ENCODE measurements around the gene CHST11. TPM values are rescaled to one million over a fixed set of nuclear protein-coding genes. Genes with fewer than 3 reads are reported as not detected.

The CHST11 gene
- total and polyA plus RNA-seq, 9 of the 15 experiments (the other 6 are each of a cell fraction or from before 2014, with no cell fraction given), result 2.3 to 38.7 (median 15.0) TPM

DNA sequence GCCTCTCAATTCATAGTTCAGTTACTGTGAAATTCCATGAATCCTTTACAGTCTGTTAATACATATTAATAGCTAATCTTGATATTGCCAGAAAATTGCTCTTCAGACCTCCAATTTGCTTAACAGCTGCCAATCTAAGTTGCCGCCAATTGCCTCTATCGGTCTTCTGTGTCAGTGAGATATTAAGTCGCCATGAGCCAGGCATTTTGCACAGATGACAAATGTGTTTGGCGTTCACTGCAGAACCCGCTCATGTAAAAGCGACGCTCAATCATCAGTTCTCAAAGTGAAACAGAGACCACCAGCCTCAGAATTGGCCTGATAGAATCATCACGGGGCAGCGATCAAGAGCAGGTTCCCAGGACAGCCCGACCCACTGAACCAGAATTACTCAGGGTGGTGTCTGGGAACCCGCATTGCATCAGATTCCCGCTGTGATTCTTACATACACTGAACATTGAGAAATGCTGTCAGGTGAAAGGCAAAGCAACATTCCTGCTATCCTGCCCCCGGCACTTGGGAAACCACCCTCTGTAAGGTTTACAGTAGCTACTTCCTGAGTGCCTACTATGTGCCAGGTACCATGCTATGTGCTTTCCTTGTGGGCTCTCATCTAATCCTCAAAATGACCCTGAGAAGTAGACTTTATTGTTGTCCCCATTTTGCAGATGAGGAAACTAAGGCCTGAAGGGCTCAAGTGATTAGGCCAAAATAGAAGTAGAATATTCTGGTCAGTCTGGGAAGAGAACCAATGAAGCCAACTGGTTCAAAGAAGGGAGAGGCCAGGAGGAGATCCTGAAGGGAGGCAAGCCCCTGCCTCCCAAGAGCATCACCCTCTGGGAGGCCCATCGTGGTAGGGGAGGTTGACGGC, 285.0 kb downstream of the CHST11 start:
- ATAC-seq (no peak), DNase-seq (ENCODE audit: extremely low read depth in 1 of 4, low spot score in 3 of 4) (no peak), FAIRE-seq (no peak)
- Histone ChIP-seq H3K9me3 (replicated peaks; ENCODE audit: control insufficient read depth, insufficient read depth, low read depth, low read length) (no peaks in the 10 kb centered on the region), H3K27me3 (ENCODE audit: control insufficient read depth in 2 of 2, insufficient read depth in 2 of 2, low read length in 2 of 2) (no peaks in the 10 kb centered on the region), H3K9ac (ENCODE audit: insufficient read depth in 1 of 2, low read depth in 2 of 2, low read length in 2 of 2) (no peak overlapping the region), H2AFZ (ENCODE audit: low read depth, low read length) (no peak overlapping the region), H3K4me1 (replicated peaks in 1 of 2; ENCODE audit: control insufficient read depth in 2 of 2, insufficient read depth in 2 of 2, low read length in 2 of 2) (peaks cover 0 to 7% of the 10 kb centered on the region in 2 experiments; a peak in 2 of 5 replicates), H3K27ac (ENCODE audit: extremely low read depth, low read depth, low read length) (no peak overlapping the region), H3K36me3 (ENCODE audit: control insufficient read depth, insufficient read depth, low read length) (no peaks in the 10 kb centered on the region), H3K4me2 (ENCODE audit: insufficient read depth, low read length) (no peak overlapping the region), H3K9me1 (ENCODE audit: control insufficient read depth, insufficient read depth, low read length) (no peaks in the 10 kb centered on the region), H3K79me2 (ENCODE audit: control insufficient read depth, insufficient read depth, low read length) (peaks cover 2% of the 10 kb centered on the region; the same call in 1 of the 3 replicates), H4K20me1 (replicated peaks; ENCODE audit: control insufficient read depth, insufficient read depth, low read length) (no peaks in the 10 kb centered on the region; the same call in 1 of the 2 replicates), H3K4me3 (no peak overlapping the region)
- TF ChIP-seq CBX1 (IDR thresholded peaks at IDR 0.05; ENCODE audit: low read depth) (0 out of 2 replicates have a peak, but pooled peaks have one; percentile 38), U2AF2 (optimal IDR thresholded peaks at IDR 0.05; ENCODE audit: low read depth, low read length) (no peak), KDM1A (IDR thresholded peaks at IDR 0.05) (peak; percentile 42 to 46; a peak in 2 of 4 replicates), PRMT5 (CRISPR knock-in tag; IDR thresholded peaks at IDR 0.05) (no peak), BCOR (IDR thresholded peaks at IDR 0.05) (peak; percentile 72; the same call in 1 of the 2 replicates), ADNP (tag; IDR thresholded peaks at IDR 0.05) (peak; percentile 77), RBM25 (IDR thresholded peaks at IDR 0.05; ENCODE audit: low read depth, low read length, severe bottlenecking) (peak; percentile 59)
- TF ChIP-seq, protein P1, sequence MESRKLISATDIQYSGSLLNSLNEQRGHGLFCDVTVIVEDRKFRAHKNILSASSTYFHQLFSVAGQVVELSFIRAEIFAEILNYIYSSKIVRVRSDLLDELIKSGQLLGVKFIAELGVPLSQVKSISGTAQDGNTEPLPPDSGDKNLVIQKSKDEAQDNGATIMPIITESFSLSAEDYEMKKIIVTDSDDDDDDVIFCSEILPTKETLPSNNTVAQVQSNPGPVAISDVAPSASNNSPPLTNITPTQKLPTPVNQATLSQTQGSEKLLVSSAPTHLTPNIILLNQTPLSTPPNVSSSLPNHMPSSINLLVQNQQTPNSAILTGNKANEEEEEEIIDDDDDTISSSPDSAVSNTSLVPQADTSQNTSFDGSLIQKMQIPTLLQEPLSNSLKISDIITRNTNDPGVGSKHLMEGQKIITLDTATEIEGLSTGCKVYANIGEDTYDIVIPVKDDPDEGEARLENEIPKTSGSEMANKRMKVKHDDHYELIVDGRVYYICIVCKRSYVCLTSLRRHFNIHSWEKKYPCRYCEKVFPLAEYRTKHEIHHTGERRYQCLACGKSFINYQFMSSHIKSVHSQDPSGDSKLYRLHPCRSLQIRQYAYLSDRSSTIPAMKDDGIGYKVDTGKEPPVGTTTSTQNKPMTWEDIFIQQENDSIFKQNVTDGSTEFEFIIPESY (CRISPR knock-in tag; IDR thresholded peaks at IDR 0.05), result 0 out of 2 replicates have a peak, but pooled peaks have one; percentile 30
- in situ Hi-C loops (cut with MboI), result no loop called here
- WGBS (ENCODE audit: insufficient coverage, low coverage, missing lambda C conversion rate), result 92% methylated on average over 15 of the region's 15 CpGs
- intact Hi-C loops (cut with micrococcal nuclease), result no loop called here
- ChIA-PET POLR2A (interaction anchor here (0.8 kb wide), 1 partner anchor 22 kb away, joined by 3 read pairs; no protein-coding TSS in a partner anchor), CTCF (ENCODE audit: low intra/inter-chr PET ratio) (no interaction called here)
- BruUV-seq (replicated peaks), result no TSS peak
